ENCODE data around the gene SGPP2.

SGPP2 gene

DNA sequence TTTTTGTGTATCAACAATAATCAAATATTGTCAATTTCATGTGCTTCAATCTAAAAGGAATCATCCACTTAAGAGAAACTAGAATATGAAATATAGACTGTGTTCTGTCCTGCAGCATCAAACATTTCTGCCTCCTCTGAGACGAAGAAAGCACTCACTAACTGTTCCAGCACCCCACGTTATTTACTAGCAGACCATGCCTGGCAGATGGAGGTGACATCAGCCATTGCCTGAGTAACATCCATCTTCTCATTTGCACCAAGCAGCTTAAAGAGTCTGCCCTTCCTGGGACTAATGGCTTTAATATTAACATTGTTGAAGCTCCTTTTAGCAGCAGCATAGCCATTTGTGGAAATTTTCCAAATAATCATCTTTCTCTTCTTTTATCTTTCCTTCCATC, 25.7 kb downstream of the SGPP2 start:
- TF ChIP-seq CTCF (IDR thresholded peaks at IDR 0.05): no peak
- no peak overlapping the region for H3K4me3 ChIP-seq
- H3K27ac ChIP-seq: no peak overlapping the region
- no peak for DNase-seq (ENCODE audit: low spot score)

DNA sequence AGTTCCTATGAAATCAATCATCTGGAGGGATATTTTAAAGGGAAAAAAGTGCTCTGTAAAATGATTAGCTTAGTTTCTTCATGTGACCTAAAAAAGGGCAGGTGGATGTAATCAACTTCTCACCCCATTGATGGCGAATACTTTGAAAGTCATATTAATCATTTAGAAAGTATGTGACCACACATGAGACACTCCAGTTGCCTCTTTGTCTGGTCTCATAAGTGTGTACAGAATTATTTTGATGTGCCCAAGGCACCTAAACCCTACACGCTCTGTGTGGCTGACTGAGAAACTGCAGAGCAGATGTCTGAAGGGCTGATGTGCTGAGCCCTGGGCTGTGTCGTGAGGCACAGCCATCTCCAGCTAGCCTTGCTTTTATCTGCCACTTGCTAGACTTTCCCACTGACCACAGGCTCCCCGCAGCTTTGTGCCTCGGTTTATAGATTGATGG, 26.9 kb downstream of the SGPP2 start:
- Histone ChIP-seq H3K4me3 (no peak overlapping the region), H3K27ac (no peak overlapping the region)
- no peak for TF ChIP-seq CTCF (IDR thresholded peaks at IDR 0.05)
- DNase-seq (ENCODE audit: low spot score): no peak

DNA sequence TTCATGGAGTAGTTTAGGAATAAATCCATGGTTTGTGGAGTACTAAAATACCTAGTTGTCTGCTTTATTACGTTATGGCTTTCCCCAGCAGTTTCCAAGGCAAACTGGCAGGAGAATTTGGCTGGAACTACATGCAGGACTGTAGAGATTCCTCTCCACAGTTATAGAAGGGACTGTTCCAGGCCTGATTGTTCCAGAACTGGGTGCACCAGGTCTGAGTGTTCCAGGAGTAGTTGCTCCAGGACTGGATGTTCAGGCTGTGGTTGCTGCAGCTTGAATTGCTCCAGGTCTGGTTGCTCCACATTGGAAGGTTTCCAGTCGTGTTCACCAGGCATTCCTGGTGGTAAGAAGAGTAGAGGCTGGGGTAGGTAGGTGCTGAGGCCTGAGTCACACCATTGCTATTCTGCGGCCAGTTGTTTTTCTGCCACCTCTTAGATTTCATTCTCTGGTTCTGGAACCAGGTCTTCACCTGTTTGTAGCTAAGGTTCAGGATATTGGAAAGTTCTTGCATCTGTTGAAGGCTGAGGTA, 28.1 kb downstream of the SGPP2 start:
- no peak for DNase-seq (ENCODE audit: low spot score)
- no peak overlapping the region for H3K4me3 ChIP-seq
- TF ChIP-seq CTCF (IDR thresholded peaks at IDR 0.05): no peak
- no peak overlapping the region for H3K27ac ChIP-seq

DNA sequence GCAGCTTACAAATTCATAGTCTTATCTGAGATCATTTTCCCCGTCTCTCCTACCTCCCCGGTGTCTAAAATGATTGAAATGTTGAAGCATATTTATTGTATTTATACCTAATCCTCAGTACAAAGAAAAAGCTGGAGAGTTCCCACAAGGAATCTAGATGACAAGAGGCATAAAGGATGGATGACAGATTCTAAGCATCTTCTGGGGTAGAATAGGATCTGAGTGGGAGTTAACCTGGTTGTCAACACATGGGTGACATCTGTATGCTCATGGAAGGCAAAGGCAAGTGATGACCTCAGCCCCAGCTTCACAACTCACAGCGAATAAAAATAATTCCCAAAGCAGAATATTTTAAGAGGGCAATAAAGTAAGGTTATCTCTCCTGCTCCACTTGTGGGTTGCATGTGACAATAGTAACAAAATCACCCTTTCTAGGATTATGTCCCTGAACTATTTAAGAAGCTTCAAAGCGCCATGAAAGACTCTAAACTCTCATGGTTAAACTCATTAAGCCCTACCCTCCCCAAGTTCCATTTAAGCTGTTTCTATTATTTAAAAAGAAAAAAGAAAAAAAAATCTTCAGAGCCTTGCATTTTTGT, 32.2 kb downstream of the SGPP2 start:
- TF ChIP-seq CTCF (IDR thresholded peaks at IDR 0.05): no peak

GRCh38 chr2:222459983-222460382, 35.6 kb downstream of the SGPP2 start:
- no peak for TF ChIP-seq CTCF (IDR thresholded peaks at IDR 0.05)
- Histone ChIP-seq H3K4me3 (no peak overlapping the region), H3K27ac (no peak overlapping the region)
- no peak for DNase-seq (ENCODE audit: low spot score)

More for the DNA sequence above, 32.2 kb downstream of the SGPP2 start:
- Histone ChIP-seq H3K27ac (no peak overlapping the region), H3K4me3 (no peak overlapping the region)
- no peak for DNase-seq (ENCODE audit: low spot score)

DNA sequence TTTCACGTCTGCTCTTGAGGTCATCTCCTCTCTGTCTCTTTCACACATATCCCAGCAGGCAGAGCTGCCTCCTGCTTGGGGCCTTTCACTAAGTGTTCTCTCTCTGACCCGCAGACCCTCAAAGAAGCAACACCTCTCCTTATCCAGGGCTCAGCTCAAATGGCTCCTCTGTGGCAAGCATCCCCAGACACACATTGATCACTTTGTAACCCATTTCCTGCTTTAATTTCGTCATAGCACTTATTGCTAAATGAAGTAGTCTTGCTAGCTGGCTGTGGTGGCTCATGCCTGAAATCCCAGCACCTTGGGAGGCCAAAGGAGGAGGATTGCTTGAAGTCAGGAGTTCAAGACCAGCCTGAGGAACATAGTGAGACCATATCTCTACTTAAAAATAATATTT, 41.4 kb downstream of the SGPP2 start:
- DNase-seq (ENCODE audit: low spot score): no peak
- no peak overlapping the region for H3K27ac ChIP-seq
- TF ChIP-seq CTCF (IDR thresholded peaks at IDR 0.05): no peak

DNA sequence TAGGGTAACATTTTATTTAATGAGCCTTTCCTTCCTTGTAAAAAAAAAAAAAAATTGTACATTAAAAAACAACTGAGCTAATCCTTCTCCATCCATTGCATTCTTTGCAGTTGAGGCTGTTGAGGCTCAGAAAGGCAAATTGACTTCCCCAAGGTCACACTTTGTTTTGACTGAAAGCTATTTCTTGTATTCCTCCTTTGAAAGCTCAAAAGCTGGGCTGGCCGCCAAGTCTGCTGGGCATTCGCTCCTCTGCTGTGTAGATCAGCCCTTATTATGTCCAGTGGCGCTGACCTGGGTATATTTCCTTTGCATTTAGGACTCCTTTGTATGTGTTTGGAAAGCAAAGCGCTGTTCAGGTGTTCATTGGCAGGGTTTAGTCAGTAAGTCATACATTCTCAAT, 44.0 kb downstream of the SGPP2 start:
- Histone ChIP-seq H3K27ac (no peak overlapping the region), H3K4me3 (no peak overlapping the region)
- no peak for DNase-seq (ENCODE audit: low spot score)
- TF ChIP-seq CTCF (IDR thresholded peaks at IDR 0.05): no peak

More for the DNA sequence above, 41.4 kb downstream of the SGPP2 start:
- H3K4me3 ChIP-seq: no peak overlapping the region
